Sigmoid colon (tissue), 7 donors: ENCODE results near the gene CIAO3. TPM values are rescaled to one million over a fixed set of nuclear protein-coding genes. Genes with fewer than 3 reads are reported as not detected.

ENCODE experiments used
- DNase-seq: peaks from one replicate; pipeline ENCODE4 v3.0.0-alpha.2; 2019
- H3K27ac ChIP-seq, 4 donors: fragments of 200-600 bp; sonication (generic); one replicate each; pipeline ENCODE4 v1.5.1; 2016 to 2019; ENCODE audit warnings: mild to moderate bottlenecking in 1 of 4
- H3K27me3 ChIP-seq, 3 donors: fragments of 200-600 bp; sonication (generic); one replicate each; pipeline ENCODE4 v1.5.1; 2019; ENCODE audit warnings: mild to moderate bottlenecking in 1 of 3
- H3K36me3 ChIP-seq, 4 donors: fragments of 200-600 bp; sonication (generic); one replicate each; pipeline ENCODE4 v1.5.1; 2016 to 2019
- H3K4me1 ChIP-seq, 4 donors: fragments of 200-600 bp; sonication (generic); one replicate each; pipeline ENCODE4 v1.5.1; 2017 to 2019
- H3K4me3 ChIP-seq, 4 donors: fragments of 200-600 bp; sonication (generic); one replicate each; pipeline ENCODE4 v1.5.1; 2017 to 2019; ENCODE audit warnings: mild to moderate bottlenecking in 2 of 4, moderate library complexity in 1 of 4
- H3K9me3 ChIP-seq, 4 donors: fragments of 200-600 bp in 3 of 4; sonication (generic) in 3 of 4; one replicate each; pipeline versions ENCODE4 v1.5.1 to v1.6.1; 2013 to 2019
- EP300 ChIP-seq, 4 donors: sonication (generic); formaldehyde crosslinking; IDR thresholded peaks; one replicate each; pipeline ENCODE4 v1.6.1; 2017; ENCODE audit warnings: antibody characterized with exemption in 4 of 4
- POLR2A ChIP-seq, 2 donors: fragments of 450-650 bp; IDR thresholded peaks; one replicate each; pipeline ENCODE4 v1.6.1; 2016; ENCODE audit warnings: antibody characterized with exemption in 2 of 2, mild to moderate bottlenecking in 2 of 2, moderate library complexity in 2 of 2
- POLR2AphosphoS5 ChIP-seq, 4 donors: sonication (generic); formaldehyde crosslinking; IDR thresholded peaks; one replicate each; pipeline ENCODE4 v1.6.1; 2017; ENCODE audit warnings: antibody characterized with exemption in 4 of 4
- WGBS, 2 donors: extraction: QIAGEN DNeasy Blood & Tissue Kit; methylation state at CpG; one replicate each; pipeline ENCODE4 v1.1.7; 2013; 5-methylcytosine and 5-hydroxymethylcytosine counted together
- intact Hi-C: fragments of 100-400 bp; cut with DNase I; formaldehyde crosslinking; loops from one replicate; pipeline ENCODE4 v1.15.1; 2023
- polyA plus RNA-seq, 3 donors: library from polyadenylated mRNA; stranded (reverse); fragments of 200-250 nt; gene quantifications; one replicate each; pipeline ENCODE4 v1.2.3, GENCODE V29; 2013
- total RNA-seq, 4 donors: library from RNA; depleted of rRNA; stranded (reverse); fragments of >200 nt; gene quantifications; one replicate each; pipeline ENCODE4 v1.1.0, GENCODE V29; 2016
- TF ChIP-seq, protein P1 (sequence below), 4 experiments: fragments of 450-650 bp in 3 of 4; fragments of 200-600 bp in 1 of 4; IDR thresholded peaks; one replicate each; pipeline ENCODE4 v1.5.1; 2016 to 2019; ENCODE audit warnings: antibody characterized with exemption in 4 of 4, mild to moderate bottlenecking in 3 of 4, moderate library complexity in 2 of 4
- donor health status: healthy with polysubstance abuse.
- donor health status: Bipolar disorder and iron deficiency.
- donor health status: healthy.

Gene CIAO3
- total and polyA plus RNA-seq, 7 donors: 18.6 to 51.0 (median 25.4) TPM

DNA sequence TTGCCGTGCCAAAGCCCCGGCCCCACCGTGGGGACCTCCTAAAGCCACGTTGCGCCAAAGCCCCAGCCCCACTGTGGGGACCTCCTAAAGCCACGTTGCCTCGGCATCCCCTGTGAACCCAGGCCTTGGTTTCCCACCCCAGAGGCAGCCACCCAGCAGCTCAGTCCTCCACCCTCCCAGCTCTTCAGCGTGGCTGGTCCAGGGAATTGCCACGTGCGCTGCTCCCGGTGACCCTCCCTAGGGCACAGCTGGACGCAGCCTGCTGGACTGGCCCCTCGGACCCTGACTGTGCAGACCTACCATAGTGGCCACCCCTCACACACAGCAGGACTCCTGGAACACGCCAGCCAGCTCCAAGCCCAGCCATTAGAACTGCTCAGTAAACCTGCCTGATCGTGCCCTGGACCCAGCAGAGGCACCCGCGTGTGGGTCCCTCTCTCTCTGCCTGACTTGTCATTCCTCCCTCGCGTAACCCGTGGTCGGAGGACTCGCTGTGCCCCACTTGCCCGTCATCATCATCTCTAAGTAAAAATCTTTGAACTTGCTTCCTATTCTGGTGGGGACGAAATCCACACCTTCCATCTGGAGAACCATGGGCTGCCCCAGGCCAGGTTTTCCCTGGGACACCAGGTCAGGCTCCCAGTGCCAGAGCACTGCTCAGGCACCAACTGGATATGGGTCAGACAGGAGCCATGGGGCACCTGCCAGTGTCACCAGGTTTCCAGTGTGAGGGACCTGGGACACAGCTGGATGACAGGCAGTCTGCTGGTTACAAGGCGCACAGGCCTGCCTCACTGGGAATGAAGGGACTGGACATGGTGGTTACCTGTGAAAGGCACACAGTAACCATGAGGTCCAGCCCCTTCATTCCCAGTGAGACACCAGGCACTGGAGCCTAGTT, 5.6 kb downstream of the CIAO3 start:
- no peak for DNase-seq
- H3K4me3 ChIP-seq: no peak overlapping the region
- peaks cover 28 to 76% (median 37%) of the 10 kb centered on the region in 4 donors for H3K36me3 ChIP-seq
- H3K9me3 ChIP-seq: no peaks in the 10 kb centered on the region
- intact Hi-C loops: no loop called here
- TF ChIP-seq POLR2A (IDR thresholded peaks at IDR 0.05): no peak
- TF ChIP-seq, protein P1, sequence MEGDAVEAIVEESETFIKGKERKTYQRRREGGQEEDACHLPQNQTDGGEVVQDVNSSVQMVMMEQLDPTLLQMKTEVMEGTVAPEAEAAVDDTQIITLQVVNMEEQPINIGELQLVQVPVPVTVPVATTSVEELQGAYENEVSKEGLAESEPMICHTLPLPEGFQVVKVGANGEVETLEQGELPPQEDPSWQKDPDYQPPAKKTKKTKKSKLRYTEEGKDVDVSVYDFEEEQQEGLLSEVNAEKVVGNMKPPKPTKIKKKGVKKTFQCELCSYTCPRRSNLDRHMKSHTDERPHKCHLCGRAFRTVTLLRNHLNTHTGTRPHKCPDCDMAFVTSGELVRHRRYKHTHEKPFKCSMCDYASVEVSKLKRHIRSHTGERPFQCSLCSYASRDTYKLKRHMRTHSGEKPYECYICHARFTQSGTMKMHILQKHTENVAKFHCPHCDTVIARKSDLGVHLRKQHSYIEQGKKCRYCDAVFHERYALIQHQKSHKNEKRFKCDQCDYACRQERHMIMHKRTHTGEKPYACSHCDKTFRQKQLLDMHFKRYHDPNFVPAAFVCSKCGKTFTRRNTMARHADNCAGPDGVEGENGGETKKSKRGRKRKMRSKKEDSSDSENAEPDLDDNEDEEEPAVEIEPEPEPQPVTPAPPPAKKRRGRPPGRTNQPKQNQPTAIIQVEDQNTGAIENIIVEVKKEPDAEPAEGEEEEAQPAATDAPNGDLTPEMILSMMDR (IDR thresholded peaks at IDR 0.05): no peak
- TF ChIP-seq EP300 (IDR thresholded peaks at IDR 0.05): no peak
- TF ChIP-seq POLR2AphosphoS5 (IDR thresholded peaks at IDR 0.05): no peak
- peaks cover 0 to 10% (median 9%) of the 10 kb centered on the region in 4 donors for H3K4me1 ChIP-seq
- H3K27me3 ChIP-seq: no peaks in the 10 kb centered on the region
- 96% methylated on average over 25 of the region's 25 CpGs for WGBS, 2 donors
- H3K27ac ChIP-seq: no peak overlapping the region

DNA sequence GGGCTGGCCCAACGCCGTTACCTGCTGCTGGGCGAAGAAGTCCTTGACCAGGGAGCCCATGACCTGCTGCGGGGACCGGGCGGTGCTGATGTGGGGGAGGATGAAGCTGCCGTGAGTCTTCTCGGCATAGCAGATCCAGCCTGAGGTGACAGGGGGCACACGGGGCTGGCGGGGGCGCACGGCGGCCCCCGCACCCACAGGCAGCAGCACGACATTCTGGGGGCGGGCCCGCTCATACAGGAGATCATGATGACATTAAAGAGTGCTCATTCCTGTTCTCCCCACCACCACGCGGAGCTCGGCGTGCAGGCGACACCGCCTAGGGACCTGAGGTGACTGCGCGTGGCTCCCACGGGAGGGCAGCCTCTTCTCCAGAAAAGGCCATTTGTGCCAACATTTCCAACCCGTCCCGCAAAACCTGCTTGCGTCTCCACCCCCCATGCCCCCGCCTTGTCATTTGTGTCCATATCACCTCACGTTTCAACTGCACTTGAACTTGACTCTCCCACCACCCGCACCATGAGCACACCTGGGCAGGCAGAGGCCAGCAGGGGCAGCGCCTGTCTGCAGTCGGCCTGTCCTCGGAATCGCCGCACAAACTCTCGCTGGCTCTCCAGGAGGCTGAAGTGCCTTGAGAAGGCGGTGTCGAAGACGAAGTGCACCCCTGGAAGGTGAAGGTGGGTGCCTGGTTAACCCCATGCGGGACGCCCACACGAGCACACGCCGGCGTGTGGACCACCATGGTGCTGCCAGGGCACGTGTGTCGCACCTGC, 6.4 kb downstream of the CIAO3 start:
- Histone ChIP-seq H3K9me3 (no peaks in the 10 kb centered on the region), H3K4me3 (no peak overlapping the region), H3K27me3 (peaks cover 0 to under 1% (median 0%) of the 10 kb centered on the region in 3 donors), H3K4me1 (peaks cover 0 to 2% (median under 1%) of the 10 kb centered on the region in 4 donors), H3K36me3 (peaks cover 28 to 75% (median 37%) of the 10 kb centered on the region in 4 donors), H3K27ac (no peak overlapping the region)
- intact Hi-C loops: no loop called here
- peak; percentile 59 for DNase-seq
- 93 to 95% methylated on average over 49 of the region's 49 CpGs for WGBS, 2 donors
- TF ChIP-seq POLR2AphosphoS5 (IDR thresholded peaks at IDR 0.05): no peak
- TF ChIP-seq EP300 (IDR thresholded peaks at IDR 0.05): no peak
- TF ChIP-seq, protein P1 (IDR thresholded peaks at IDR 0.05): no peak
- no peak for TF ChIP-seq POLR2A (IDR thresholded peaks at IDR 0.05)

DNA sequence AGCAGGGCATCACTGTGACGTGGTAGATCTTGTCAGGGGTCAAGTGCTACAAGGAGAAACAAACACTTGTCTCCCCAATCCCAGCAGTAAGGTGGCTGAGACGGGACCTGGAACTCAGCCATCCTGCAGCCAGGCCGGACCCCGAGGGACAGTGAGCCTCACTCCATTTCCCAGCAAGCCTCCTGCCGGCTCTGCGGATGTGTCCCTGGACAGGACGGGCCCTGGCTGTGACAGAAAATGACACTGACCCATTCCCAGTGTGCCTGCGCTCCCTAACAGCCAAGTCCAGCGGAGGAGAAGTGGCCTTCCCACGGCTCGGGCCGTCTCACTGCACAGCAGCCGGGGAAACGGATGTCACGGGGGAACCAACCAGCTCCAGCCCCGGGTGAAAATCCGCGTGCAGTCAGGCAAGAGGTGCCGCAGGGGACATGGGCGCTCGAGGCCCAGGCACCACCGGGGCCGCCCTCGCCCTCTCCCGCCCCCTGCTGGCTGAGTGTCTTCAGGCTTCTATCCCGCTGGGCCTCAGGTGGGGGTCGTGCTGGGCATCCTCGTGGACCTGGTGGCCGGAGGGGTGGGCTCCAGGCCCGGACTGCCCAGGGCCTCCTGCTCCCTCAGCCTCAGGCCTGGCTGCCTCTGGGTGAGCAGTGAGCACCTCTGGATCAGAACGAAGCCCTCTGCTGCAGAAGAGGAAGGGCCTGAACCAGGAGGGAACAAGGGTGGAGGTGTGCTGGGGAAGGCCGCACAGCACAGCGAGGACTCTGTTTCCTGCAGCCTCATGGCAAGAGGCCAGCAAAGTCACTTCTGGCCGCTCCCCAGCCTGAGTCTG, 7.2 kb downstream of the CIAO3 start:
- Histone ChIP-seq H3K9me3 (no peaks in the 10 kb centered on the region), H3K27me3 (peaks cover 0 to 9% (median 3%) of the 10 kb centered on the region in 3 donors), H3K36me3 (peaks cover 28 to 67% (median 37%) of the 10 kb centered on the region in 4 donors), H3K4me3 (no peak overlapping the region), H3K27ac (no peak overlapping the region), H3K4me1 (peaks cover 0 to 4% (median 4%) of the 10 kb centered on the region in 4 donors)
- intact Hi-C loops: no loop called here
- peak; percentile 61 for DNase-seq
- TF ChIP-seq, protein P1 (IDR thresholded peaks at IDR 0.05): peak in 1 of 4 experiments; percentile 24
- TF ChIP-seq POLR2A (IDR thresholded peaks at IDR 0.05) (no peak), POLR2AphosphoS5 (IDR thresholded peaks at IDR 0.05) (no peak)
- 87 to 90% methylated on average over 34 of the region's 34 CpGs for WGBS, 2 donors

- TF ChIP-seq POLR2A (IDR thresholded peaks at IDR 0.05): no peak
- TF ChIP-seq, protein P1 (IDR thresholded peaks at IDR 0.05): no peak
- TF ChIP-seq EP300 (IDR thresholded peaks at IDR 0.05): no peak
- TF ChIP-seq POLR2AphosphoS5 (IDR thresholded peaks at IDR 0.05): no peak
- Histone ChIP-seq H3K27ac (no peak overlapping the region), H3K36me3 (peaks cover 26 to 63% (median 36%) of the 10 kb centered on the region in 4 donors), H3K4me3 (no peak overlapping the region), H3K4me1 (peaks cover 0 to 11% (median 10%) of the 10 kb centered on the region in 4 donors), H3K27me3 (peaks cover 4 to 15% (median 10%) of the 10 kb centered on the region in 3 donors), H3K9me3 (no peaks in the 10 kb centered on the region)
- intact Hi-C loops: no loop called here
- 89% methylated on average over 13 of the region's 13 CpGs for WGBS, 2 donors
- no peak for DNase-seq
Measured at GRCh38 chr16:732936-733335, 7.9 kb downstream of the CIAO3 start.
